CD8-positive, alpha-beta memory T cell (primary cell): ENCODE measurements around the gene RIOK2. TPM values are rescaled to one million over a fixed set of nuclear protein-coding genes. Genes with fewer than 3 reads are reported as not detected.

Experiments used
- CTCF ChIA-PET: fragments of 350-600 bp; sonication (Branson Sonifier 250); formaldehyde crosslinking; loops from one replicate; lab custom pipeline; 2021; ENCODE audit warnings: antibody characterized with exemption; lab: Charles Lee
- POLR2A ChIA-PET: fragments of 350-600 bp; sonication (Branson Sonifier 250); formaldehyde crosslinking; loops from one replicate; lab custom pipeline; 2021; ENCODE audit warnings: antibody characterized with exemption; lab: Charles Lee
- DNase-seq, 5 donors: peaks; one replicate each; pipeline versions ENCODE4 v3.0.0 to v3.0.0-alpha.2; 2020 to 2022; ENCODE audit warnings: mixed read lengths in 1 of 5
- H3K27ac ChIP-seq: one replicate; pipeline ENCODE4 v1.7.0; 2013; ENCODE audit warnings: low read depth, mild to moderate bottlenecking, low read length, moderate library complexity
- H3K27me3 ChIP-seq: 2 replicates; pipeline ENCODE4 v1.7.0; 2013; ENCODE audit warnings: low read length, mild to moderate bottlenecking; ENCODE audit not compliant: insufficient read depth, poor library complexity, severe bottlenecking
- H3K36me3 ChIP-seq: 2 replicates; pipeline ENCODE4 v1.7.0; 2013; ENCODE audit warnings: mild to moderate bottlenecking, low read length, moderate library complexity; ENCODE audit not compliant: insufficient read depth
- H3K4me1 ChIP-seq: 2 replicates; pipeline ENCODE4 v1.7.0; 2013; ENCODE audit warnings: mild to moderate bottlenecking, low read length, moderate library complexity; ENCODE audit not compliant: insufficient read depth
- H3K4me3 ChIP-seq: 2 replicates; pipeline ENCODE4 v1.7.0; 2013; ENCODE audit warnings: mild to moderate bottlenecking, low read length
- H3K9me3 ChIP-seq: 2 replicates; pipeline ENCODE4 v1.7.0; 2013; ENCODE audit warnings: mild to moderate bottlenecking, low read length
- H3K27ac Mint-ChIP-seq, 8 donors: one replicate each; pipeline ENCODE4 v1.8.0; 2020 to 2021; ENCODE audit warnings: mixed read lengths in 8 of 8, mild to moderate bottlenecking in 6 of 8, inconsistent platforms in 3 of 8, moderate library complexity in 3 of 8
- H3K27me3 Mint-ChIP-seq, 2 donors: one replicate each; pipeline ENCODE4 v1.8.0; 2020 to 2021; ENCODE audit warnings: mixed read lengths in 2 of 2, mild to moderate bottlenecking in 1 of 2, moderate library complexity in 1 of 2
- H3K36me3 Mint-ChIP-seq, 3 donors: one replicate each; pipeline ENCODE4 v1.8.0; 2020 to 2021; ENCODE audit warnings: mixed read lengths in 3 of 3, inconsistent platforms in 1 of 3, mild to moderate bottlenecking in 1 of 3
- H3K4me1 Mint-ChIP-seq, 3 donors: one replicate each; pipeline ENCODE4 v1.8.0; 2020 to 2021; ENCODE audit warnings: mixed read lengths in 3 of 3, inconsistent platforms in 1 of 3, mild to moderate bottlenecking in 1 of 3
- H3K4me3 Mint-ChIP-seq, 7 donors: one replicate each; pipeline ENCODE4 v1.8.0; 2020 to 2021; ENCODE audit warnings: mixed read lengths in 7 of 7, mild to moderate bottlenecking in 6 of 7, moderate library complexity in 4 of 7, inconsistent platforms in 2 of 7
- H3K9me3 Mint-ChIP-seq, 5 donors: one replicate each; pipeline ENCODE4 v1.8.0; 2020 to 2022; ENCODE audit warnings: mixed read lengths in 5 of 5, mild to moderate bottlenecking in 3 of 5, moderate library complexity in 2 of 5, inconsistent platforms in 1 of 5
- polyA plus RNA-seq: library from polyadenylated mRNA; unstranded; fragments of 300-500 nt; fragmentation: Illumina TruSeq; gene quantifications from one replicate; pipeline ENCODE4 v1.2.3, GENCODE V29; 2021
- total RNA-seq, 2 experiments: library from RNA; stranded (reverse); gene quantifications; one replicate each; pipeline ENCODE4 v1.2.3, GENCODE V29; 2021

Gene RIOK2
- total RNA-seq (10 to 100 TPM; 43.9 to 45.9 TPM), polyA plus RNA-seq (27.5 TPM)

DNA sequence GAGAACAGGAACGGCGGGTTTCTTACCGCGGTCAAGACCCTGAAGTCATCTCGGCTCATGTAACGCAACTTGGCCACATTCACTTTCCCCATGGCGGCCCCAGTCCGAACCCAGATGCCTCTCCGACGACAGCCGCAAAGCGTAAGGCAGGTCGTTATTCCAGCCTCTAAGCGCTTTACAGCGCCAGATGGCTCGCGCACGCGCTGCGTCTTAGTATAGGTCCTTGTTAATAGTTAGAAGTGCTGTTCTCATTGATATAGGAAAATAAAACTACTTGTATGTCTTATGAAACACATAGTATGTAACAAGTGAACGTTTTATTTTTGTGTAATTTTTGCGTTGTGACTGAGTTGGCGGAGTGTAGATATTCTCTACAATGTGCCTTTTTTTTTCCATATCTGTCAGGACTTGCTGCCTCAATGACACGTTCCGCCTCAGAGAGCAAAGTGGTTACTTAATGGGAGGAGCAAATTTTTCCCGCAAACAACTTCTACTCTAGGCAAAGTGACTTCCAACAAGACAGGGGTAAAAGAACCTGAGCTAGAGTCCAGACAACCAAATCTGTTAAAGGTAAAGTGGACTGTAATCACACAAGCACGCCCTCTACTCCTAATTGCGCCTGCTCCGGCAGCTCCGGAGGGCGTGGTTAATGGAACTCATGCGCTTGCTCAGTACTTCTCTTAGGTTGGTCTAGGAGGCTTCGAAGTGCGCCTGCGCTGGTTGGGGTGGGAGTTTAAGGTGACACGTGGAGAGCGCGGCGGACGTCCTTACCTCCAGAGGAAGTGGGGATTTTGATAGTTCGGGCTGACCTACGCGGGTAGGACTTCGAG lies at the start of gene RIOK2:
Gene RIOK2 (minus strand): TSS at position 148 of the 830 bp plus-strand sequence. CDS start 56 bp downstream, at position 92.
- H3K4me1 Mint-ChIP-seq: peaks cover 38 to 46% (median 45%) of the 10 kb centered on the region in 3 donors
- Histone ChIP-seq H3K27me3 (no peaks in the 10 kb centered on the region), H3K36me3 (peaks cover 16% of the 10 kb centered on the region), H3K9me3 (no peaks in the 10 kb centered on the region), H3K27ac (peak within 1 kb of the TSS; percentile 99), H3K4me1 (peaks cover 23% of the 10 kb centered on the region), H3K4me3 (peak within 1 kb of the TSS; percentile 86)
- CTCF ChIA-PET: no interaction called here
- peaks cover 10 to 32% (median 18%) of the 10 kb centered on the region in 3 donors for H3K36me3 Mint-ChIP-seq
- peaks cover 1 to 3% of the 10 kb centered on the region in 2 donors for H3K27me3 Mint-ChIP-seq
- peak; percentile 82 to 93 (median 89) for DNase-seq
- H3K9me3 Mint-ChIP-seq: no peaks in the 10 kb centered on the region
- POLR2A ChIA-PET: interaction anchor here (0.6 to 0.9 kb wide), 3 partner anchors 480 to 1877 kb away, joined by 3 to 4 read pairs (median 3); no protein-coding TSS in a partner anchor
- peak within 1 kb of the TSS; percentile 98 to 100 (median 100) for H3K27ac Mint-ChIP-seq
- peak within 1 kb of the TSS; percentile 93 to 99 (median 97) for H3K4me3 Mint-ChIP-seq

- Mint-ChIP-seq H3K27me3 (peaks cover 2 to 14% of the 10 kb centered on the region in 2 donors), H3K36me3 (no peaks in the 10 kb centered on the region), H3K4me3 (no peak overlapping the region), H3K27ac (no peak overlapping the region), H3K9me3 (peaks cover 5 to 14% (median 5%) of the 10 kb centered on the region in 5 donors), H3K4me1 (no peaks in the 10 kb centered on the region)
- Histone ChIP-seq H3K36me3 (no peaks in the 10 kb centered on the region), H3K4me1 (no peaks in the 10 kb centered on the region), H3K27me3 (no peaks in the 10 kb centered on the region), H3K4me3 (no peak overlapping the region), H3K27ac (no peak overlapping the region), H3K9me3 (no peaks in the 10 kb centered on the region)
- ChIA-PET CTCF (interaction anchor here (1.0 to 1.5 kb wide), 4 partner anchors 1538 to 1597 kb away, joined by 3 to 9 read pairs (median 5); no protein-coding TSS in a partner anchor), POLR2A (no interaction called here)
- DNase-seq: peak in 2 of 5 donors; percentile 18 to 22
These were observed 48.1 kb upstream of the RIOK2 start for GRCh38 chr5:97231025-97231636.

GRCh38 chr5:97229688-97230285 lies 46.7 kb upstream of the RIOK2 start:
- Mint-ChIP-seq H3K9me3 (peaks cover 0 to 5% (median 2%) of the 10 kb centered on the region in 5 donors), H3K36me3 (no peaks in the 10 kb centered on the region), H3K27me3 (peaks cover 2 to 14% of the 10 kb centered on the region in 2 donors), H3K27ac (no peak overlapping the region), H3K4me1 (no peaks in the 10 kb centered on the region), H3K4me3 (no peak overlapping the region)
- ChIA-PET POLR2A (no interaction called here), CTCF (no interaction called here)
- Histone ChIP-seq H3K27ac (no peak overlapping the region), H3K36me3 (no peaks in the 10 kb centered on the region), H3K4me3 (no peak overlapping the region), H3K9me3 (no peaks in the 10 kb centered on the region), H3K4me1 (no peaks in the 10 kb centered on the region), H3K27me3 (no peaks in the 10 kb centered on the region)
- no peak for DNase-seq

DNA sequence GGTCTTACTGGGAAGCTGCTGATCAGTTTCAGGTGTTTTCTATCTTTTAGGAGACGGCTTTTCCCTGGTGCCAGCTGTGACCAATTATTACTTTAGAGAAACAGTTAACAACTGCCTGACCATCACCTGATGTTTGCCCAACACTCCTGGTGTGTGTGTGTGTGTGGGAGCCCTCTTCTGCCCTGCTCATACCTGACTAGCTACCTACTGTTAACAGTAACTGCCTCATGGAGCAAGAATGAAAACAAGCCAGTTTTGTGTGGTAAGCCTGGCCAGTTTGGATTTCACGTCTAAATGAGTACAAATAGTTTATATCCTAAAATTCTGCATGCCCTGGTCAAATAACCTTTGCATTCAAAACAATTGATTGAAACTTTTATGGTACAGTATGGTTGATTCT lies 46.1 kb upstream of the RIOK2 start:
- H3K4me3 Mint-ChIP-seq: no peak overlapping the region
- H3K9me3 ChIP-seq: no peaks in the 10 kb centered on the region
- no peaks in the 10 kb centered on the region for H3K4me1 ChIP-seq
- CTCF ChIA-PET: no interaction called here
- H3K27ac Mint-ChIP-seq: no peak overlapping the region
- POLR2A ChIA-PET: no interaction called here
- H3K36me3 ChIP-seq: no peaks in the 10 kb centered on the region
- no peaks in the 10 kb centered on the region for H3K36me3 Mint-ChIP-seq
- no peak for DNase-seq
- no peaks in the 10 kb centered on the region for H3K4me1 Mint-ChIP-seq
- H3K4me3 ChIP-seq: no peak overlapping the region
- peaks cover 2 to 14% of the 10 kb centered on the region in 2 donors for H3K27me3 Mint-ChIP-seq
- peaks cover 0 to 1% (median 0%) of the 10 kb centered on the region in 5 donors for H3K9me3 Mint-ChIP-seq
- no peaks in the 10 kb centered on the region for H3K27me3 ChIP-seq
- H3K27ac ChIP-seq: no peak overlapping the region

GRCh38 chr5:97225222-97225621 lies 42.2 kb upstream of the RIOK2 start:
- Mint-ChIP-seq H3K4me3 (no peak overlapping the region), H3K27ac (no peak overlapping the region), H3K36me3 (no peaks in the 10 kb centered on the region), H3K4me1 (no peaks in the 10 kb centered on the region), H3K27me3 (peaks cover 6 to 21% of the 10 kb centered on the region in 2 donors), H3K9me3 (peaks cover 0 to 5% (median 0%) of the 10 kb centered on the region in 5 donors)
- H3K4me1 ChIP-seq: no peaks in the 10 kb centered on the region
- no peaks in the 10 kb centered on the region for H3K36me3 ChIP-seq
- no peak for DNase-seq
- CTCF ChIA-PET: no interaction called here
- H3K27me3 ChIP-seq: no peaks in the 10 kb centered on the region
- H3K27ac ChIP-seq: no peak overlapping the region
- H3K9me3 ChIP-seq: no peaks in the 10 kb centered on the region
- no peak overlapping the region for H3K4me3 ChIP-seq
- POLR2A ChIA-PET: no interaction called here

DNA sequence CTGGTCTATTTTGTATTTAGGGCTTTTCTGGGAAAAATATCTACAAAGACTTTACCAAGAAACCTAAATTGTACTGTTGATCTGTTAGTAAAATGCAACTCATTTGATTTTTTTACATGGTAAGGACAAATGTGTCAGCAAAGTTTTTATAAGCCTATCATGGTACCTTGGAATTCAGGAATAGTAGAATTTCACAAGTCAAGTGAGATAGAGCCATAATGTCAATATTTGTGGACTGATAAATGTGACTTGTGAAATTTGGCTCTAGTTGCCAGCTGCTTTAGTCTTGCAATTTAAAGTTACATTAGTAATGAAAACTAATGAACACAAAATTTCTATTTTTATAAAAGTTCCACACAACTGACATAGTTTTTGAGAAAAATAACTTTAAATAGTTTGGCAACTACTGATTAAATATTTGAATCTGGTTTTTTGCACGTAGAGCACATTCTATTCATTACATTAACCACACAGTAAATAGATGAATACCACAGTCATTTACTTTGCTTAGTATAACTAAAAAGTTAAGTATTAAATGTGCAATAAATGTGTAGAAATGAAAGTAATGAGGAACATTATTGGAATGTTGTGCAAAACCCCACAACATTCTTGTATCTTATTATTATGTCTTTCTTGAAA lies 41.2 kb upstream of the RIOK2 start:
- Mint-ChIP-seq H3K4me3 (no peak overlapping the region), H3K27me3 (peaks cover 4 to 14% of the 10 kb centered on the region in 2 donors), H3K4me1 (no peaks in the 10 kb centered on the region), H3K9me3 (peaks cover 0 to 7% (median 0%) of the 10 kb centered on the region in 5 donors), H3K36me3 (no peaks in the 10 kb centered on the region), H3K27ac (no peak overlapping the region)
- ChIA-PET CTCF (no interaction called here), POLR2A (no interaction called here)
- Histone ChIP-seq H3K4me1 (no peaks in the 10 kb centered on the region), H3K27ac (no peak overlapping the region), H3K9me3 (no peaks in the 10 kb centered on the region), H3K36me3 (no peaks in the 10 kb centered on the region), H3K4me3 (no peak overlapping the region), H3K27me3 (no peaks in the 10 kb centered on the region)
- no peak for DNase-seq

DNA sequence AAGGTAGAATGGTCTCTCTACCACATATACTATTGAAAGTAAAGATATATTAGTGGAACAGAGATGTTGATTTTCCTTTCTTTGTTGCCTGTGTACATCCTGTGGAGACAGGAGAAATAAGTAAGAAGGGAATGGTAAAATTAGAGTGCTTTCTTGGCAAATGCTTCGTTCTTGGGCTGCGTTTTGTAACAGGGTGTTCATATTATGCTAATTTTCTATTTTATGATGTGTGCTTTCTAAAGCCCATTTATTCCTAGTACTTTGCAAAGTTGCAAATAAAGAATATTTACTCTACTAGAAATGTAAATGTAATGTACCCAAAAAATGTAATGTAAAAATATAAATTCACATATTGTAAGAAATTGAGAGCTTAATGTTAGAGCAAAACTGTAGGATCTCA lies 40.5 kb upstream of the RIOK2 start:
- Histone ChIP-seq H3K36me3 (no peaks in the 10 kb centered on the region), H3K27me3 (no peaks in the 10 kb centered on the region), H3K9me3 (no peaks in the 10 kb centered on the region), H3K4me3 (no peak overlapping the region), H3K27ac (no peak overlapping the region), H3K4me1 (no peaks in the 10 kb centered on the region)
- Mint-ChIP-seq H3K27ac (no peak overlapping the region), H3K27me3 (peaks cover 4 to 12% of the 10 kb centered on the region in 2 donors), H3K4me1 (no peaks in the 10 kb centered on the region), H3K36me3 (no peaks in the 10 kb centered on the region), H3K4me3 (no peak overlapping the region), H3K9me3 (peaks cover 0 to 10% (median 2%) of the 10 kb centered on the region in 5 donors)
- DNase-seq: no peak
- ChIA-PET POLR2A (no interaction called here), CTCF (no interaction called here)
